RWPE2 (cell line): ENCODE results near the gene EGFLAM.

Source experiments
- ATAC-seq: fragments of 200-7000 bp; cut with Tn5 transposase; 3 replicates; pipeline ENCODE4 v1.9.1; 2021; ENCODE audit warnings: low read depth
- DNase-seq: peaks from one replicate; pipeline ENCODE4 v3.0.0-alpha.2; 2020; ENCODE audit warnings: low spot score
- H3K27ac ChIP-seq: fragments of 450-650 bp; 2 replicates; pipeline ENCODE4 v1.5.1; 2017; ENCODE audit warnings: mild to moderate bottlenecking; ENCODE audit not compliant: poor library complexity, severe bottlenecking
- H3K27me3 ChIP-seq: fragments of 250-450 bp; sonication (Bioruptor Pico); 2 replicates; pipeline ENCODE4 v1.5.1; 2021; ENCODE audit warnings: mild to moderate bottlenecking, moderate library complexity; ENCODE audit not compliant: insufficient read depth, poor library complexity, severe bottlenecking
- H3K36me3 ChIP-seq: fragments of 250-450 bp; sonication (Bioruptor Pico); 2 replicates; pipeline ENCODE4 v1.5.1; 2020; ENCODE audit warnings: low read depth, mild to moderate bottlenecking, moderate library complexity
- H3K4me1 ChIP-seq: fragments of 250-450 bp; sonication (Bioruptor Pico); 2 replicates; pipeline ENCODE4 v1.5.1; 2021; ENCODE audit warnings: mild to moderate bottlenecking, moderate library complexity; ENCODE audit not compliant: insufficient read depth, poor library complexity, severe bottlenecking
- H3K4me3 ChIP-seq: fragments of 250-450 bp; sonication (Bioruptor Pico); 2 replicates; pipeline ENCODE4 v1.5.1; 2021; ENCODE audit warnings: mild to moderate bottlenecking, moderate library complexity; ENCODE audit not compliant: severe bottlenecking
- H3K9me3 ChIP-seq: fragments of 250-450 bp; sonication (Bioruptor Pico); 2 replicates; pipeline ENCODE4 v1.5.1; 2021; ENCODE audit warnings: mild to moderate bottlenecking, moderate library complexity; ENCODE audit not compliant: severe bottlenecking
- TF ChIP-seq, protein P1 (sequence below): fragments of 450-650 bp; IDR thresholded peaks from one replicate; pipeline ENCODE4 v1.5.1; 2017; ENCODE audit warnings: mild to moderate bottlenecking, moderate library complexity; ENCODE audit not compliant: poor library complexity, severe bottlenecking

EGFLAM gene

DNA sequence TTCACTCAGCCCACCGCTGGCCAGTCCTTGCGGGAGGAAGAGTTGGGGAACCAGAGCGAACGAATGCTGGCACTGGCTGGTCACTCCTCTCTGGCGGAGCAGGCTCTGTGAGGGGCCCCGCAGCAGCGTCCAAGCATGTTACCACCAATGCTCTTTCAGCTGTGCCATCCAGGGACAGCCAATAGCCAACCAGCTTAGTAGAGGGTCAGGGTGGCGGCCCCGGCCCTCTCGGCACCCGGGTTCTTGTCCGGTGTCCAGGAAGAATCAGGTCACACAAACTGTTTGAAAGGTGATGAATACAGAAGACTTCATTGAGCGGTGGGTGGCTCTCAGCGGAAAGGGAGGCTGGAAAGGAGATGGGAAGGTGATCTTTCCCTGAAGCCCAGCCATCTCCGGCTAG lies 135.3 kb downstream of the EGFLAM start:
- TF ChIP-seq, protein P1, sequence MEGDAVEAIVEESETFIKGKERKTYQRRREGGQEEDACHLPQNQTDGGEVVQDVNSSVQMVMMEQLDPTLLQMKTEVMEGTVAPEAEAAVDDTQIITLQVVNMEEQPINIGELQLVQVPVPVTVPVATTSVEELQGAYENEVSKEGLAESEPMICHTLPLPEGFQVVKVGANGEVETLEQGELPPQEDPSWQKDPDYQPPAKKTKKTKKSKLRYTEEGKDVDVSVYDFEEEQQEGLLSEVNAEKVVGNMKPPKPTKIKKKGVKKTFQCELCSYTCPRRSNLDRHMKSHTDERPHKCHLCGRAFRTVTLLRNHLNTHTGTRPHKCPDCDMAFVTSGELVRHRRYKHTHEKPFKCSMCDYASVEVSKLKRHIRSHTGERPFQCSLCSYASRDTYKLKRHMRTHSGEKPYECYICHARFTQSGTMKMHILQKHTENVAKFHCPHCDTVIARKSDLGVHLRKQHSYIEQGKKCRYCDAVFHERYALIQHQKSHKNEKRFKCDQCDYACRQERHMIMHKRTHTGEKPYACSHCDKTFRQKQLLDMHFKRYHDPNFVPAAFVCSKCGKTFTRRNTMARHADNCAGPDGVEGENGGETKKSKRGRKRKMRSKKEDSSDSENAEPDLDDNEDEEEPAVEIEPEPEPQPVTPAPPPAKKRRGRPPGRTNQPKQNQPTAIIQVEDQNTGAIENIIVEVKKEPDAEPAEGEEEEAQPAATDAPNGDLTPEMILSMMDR: no peak
- no peaks in the 10 kb centered on the region for H3K4me1 ChIP-seq
- no peak overlapping the region for H3K27ac ChIP-seq
- no peaks in the 10 kb centered on the region for H3K36me3 ChIP-seq
- H3K9me3 ChIP-seq: no peaks in the 10 kb centered on the region
- ATAC-seq (no peak), DNase-seq (no peak)
- H3K27me3 ChIP-seq: peaks cover 23% of the 10 kb centered on the region
- H3K4me3 ChIP-seq: no peak overlapping the region

DNA sequence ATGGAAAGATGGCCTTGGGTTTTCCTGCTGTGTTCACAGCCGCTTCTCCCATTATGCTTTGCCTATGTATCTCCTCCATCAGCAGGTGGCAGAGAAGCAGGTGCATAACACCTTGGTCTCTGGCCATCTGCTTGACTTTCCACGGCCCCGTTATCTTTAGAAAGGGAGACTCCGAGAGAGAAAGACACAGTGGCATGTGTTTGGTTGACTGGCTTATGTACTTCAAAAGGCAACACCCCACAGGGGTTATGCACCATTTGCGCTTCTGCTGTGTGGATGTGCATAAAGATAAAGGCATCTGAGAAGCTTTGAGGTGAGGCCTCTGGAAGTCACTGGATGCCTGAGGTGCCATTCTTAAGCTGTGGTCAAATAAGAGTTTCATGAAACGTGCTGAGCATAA lies 138.4 kb downstream of the EGFLAM start:
- Histone ChIP-seq H3K27me3 (peaks cover 20% of the 10 kb centered on the region), H3K9me3 (no peaks in the 10 kb centered on the region), H3K4me1 (no peaks in the 10 kb centered on the region), H3K4me3 (no peak overlapping the region), H3K36me3 (no peaks in the 10 kb centered on the region), H3K27ac (no peak overlapping the region)
- TF ChIP-seq, protein P1: no peak
- ATAC-seq (no peak; the same call in 2 of the 3 replicates), DNase-seq (no peak)

DNA sequence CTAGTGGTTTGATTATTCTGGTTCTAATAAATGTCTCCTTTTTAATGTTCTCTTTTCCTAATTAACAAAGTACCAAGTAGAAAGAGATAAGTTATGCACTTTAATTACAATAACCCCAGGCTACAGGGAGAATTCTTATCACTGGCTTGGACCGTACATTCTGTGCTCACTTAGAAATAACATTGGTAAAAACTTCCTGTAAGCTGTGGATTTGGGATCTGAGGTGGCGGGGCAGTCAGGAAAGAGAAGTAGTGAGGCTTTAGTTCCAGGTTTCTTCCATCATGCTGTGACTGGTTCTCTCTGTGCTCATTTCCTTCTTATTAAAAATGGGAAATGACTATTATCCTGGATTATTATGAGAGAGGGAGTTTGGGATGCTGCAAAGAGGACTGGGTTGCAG lies 142.0 kb downstream of the EGFLAM start:
- TF ChIP-seq, protein P1: no peak

DNA sequence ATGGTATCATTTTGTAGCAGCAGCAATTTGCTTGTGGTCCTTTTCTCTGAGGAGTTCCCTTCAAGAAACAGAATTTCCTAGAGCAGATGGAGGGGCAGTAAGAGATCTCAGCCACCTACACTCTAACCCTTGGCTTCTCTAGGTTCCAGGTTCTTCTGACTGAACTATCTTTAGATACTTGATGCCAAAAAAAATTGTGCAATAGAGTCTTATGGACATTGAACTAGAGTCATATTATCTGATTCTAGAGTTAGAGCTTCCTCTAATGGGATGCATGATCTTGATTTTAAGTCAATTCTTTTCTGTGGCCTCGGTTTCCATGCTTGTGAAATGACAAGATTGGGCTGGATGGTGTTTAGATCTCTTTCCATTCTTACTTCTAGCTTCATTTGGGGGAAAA lies 142.8 kb downstream of the EGFLAM start:
- DNase-seq: no peak
- Histone ChIP-seq H3K4me1 (peaks cover 4% of the 10 kb centered on the region), H3K9me3 (no peaks in the 10 kb centered on the region), H3K4me3 (no peak overlapping the region), H3K36me3 (no peaks in the 10 kb centered on the region), H3K27ac (no peak overlapping the region), H3K27me3 (peaks cover 35% of the 10 kb centered on the region)
- ATAC-seq: no peak
- TF ChIP-seq, protein P1: no peak

More for the DNA sequence above, 142.0 kb downstream of the EGFLAM start:
- Histone ChIP-seq H3K36me3 (no peaks in the 10 kb centered on the region), H3K4me3 (no peak overlapping the region), H3K4me1 (peaks cover 2% of the 10 kb centered on the region), H3K27ac (no peak overlapping the region), H3K27me3 (peaks cover 35% of the 10 kb centered on the region), H3K9me3 (no peaks in the 10 kb centered on the region)
- DNase-seq (no peak), ATAC-seq (no peak)

DNA sequence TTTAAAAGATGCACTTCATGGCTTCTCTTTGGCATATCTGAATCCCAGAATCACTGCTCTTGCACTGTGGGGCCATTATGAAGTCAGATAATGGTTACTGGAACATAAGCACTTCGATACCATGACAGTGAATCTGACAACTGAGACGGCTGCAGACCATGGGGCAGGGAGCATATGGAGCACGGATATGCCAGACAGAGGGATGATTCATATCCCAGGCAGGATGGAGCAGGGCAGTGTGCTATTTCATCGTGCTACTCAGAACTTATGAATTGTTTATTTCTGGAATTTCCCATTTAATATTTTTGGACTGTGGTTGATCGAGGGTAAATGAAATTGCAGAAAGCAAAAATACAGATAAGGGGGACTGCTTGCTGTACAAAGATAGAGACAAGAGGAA lies 145.0 kb downstream of the EGFLAM start:
- peaks cover 27% of the 10 kb centered on the region for H3K27me3 ChIP-seq
- DNase-seq (no peak), ATAC-seq (peak; percentile 87)
- no peak overlapping the region for H3K27ac ChIP-seq
- TF ChIP-seq, protein P1: no peak
- H3K4me1 ChIP-seq: peaks cover 4% of the 10 kb centered on the region
- H3K9me3 ChIP-seq: no peaks in the 10 kb centered on the region
- H3K36me3 ChIP-seq: no peaks in the 10 kb centered on the region
- no peak overlapping the region for H3K4me3 ChIP-seq
